GM21390 (cell line): Measurements from ENCODE around the gene LHX3.

ENCODE experiments used
- ATAC-seq: cut with Tn5 transposase; IDR thresholded peaks from one replicate; pipeline ENCODE4 v1.9.1; 2021; ENCODE audit not compliant: unreplicated experiment

LHX3 gene

DNA sequence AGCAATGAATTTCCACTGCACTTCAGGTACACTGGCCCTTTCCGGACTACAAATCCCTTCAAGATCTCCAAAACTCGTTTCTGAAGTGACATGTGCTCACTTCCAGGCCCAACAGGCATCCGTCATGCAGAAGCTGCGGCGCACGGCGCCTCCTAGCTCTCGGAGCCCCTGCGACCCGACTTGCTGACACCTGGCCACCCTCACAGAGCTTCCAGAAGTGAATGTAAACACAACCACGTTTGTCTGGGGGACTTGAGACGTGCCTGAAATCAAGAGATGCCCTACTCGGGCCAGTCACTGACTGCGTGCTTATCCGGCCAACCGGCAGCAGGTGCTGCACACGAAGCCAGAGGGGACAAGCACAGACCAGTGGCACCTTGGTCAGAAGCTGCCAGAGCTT lies 4.9 kb upstream of the LHX3 start:
- ATAC-seq = no peak

DNA sequence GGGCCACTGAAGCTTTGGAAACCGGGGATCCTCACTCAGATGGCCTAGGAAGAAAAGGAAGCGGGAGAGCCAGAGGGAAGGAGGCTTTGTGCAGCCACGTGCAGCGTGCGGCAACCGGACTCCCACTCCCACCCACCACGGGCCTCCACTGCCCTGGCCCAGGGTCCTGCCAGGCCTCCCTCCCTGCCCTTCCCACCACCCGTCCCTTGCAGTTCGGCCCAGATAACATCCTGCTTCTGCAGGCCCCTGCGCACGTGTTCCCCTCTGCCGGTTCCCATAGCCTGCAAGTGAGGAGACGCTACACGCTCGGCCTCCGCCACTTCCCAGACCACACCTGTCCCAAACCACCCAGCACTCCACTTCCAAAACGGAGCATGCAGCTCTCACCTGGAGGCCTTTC lies 4.3 kb upstream of the LHX3 start:
- ATAC-seq = no peak

DNA sequence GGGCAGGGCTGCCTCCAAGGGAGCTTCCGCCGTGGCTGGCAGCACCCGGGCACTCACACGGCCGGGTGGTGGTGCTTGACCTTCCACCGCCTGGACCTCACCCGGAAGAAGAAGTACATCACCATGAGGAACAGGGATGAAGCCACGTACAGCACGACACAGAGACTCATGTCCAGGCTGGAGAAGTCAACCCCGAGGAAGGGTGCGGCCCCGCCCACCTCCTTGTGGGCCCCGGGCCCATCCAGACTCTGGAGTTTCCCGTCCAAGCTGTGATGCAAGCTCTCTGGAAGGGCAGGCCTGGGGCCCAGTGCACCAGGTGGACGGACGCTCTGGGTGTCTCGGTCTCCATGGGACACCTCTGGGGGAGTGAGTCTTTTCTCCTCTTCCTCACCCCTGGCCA lies 3.7 kb upstream of the LHX3 start:
- ATAC-seq = no peak

DNA sequence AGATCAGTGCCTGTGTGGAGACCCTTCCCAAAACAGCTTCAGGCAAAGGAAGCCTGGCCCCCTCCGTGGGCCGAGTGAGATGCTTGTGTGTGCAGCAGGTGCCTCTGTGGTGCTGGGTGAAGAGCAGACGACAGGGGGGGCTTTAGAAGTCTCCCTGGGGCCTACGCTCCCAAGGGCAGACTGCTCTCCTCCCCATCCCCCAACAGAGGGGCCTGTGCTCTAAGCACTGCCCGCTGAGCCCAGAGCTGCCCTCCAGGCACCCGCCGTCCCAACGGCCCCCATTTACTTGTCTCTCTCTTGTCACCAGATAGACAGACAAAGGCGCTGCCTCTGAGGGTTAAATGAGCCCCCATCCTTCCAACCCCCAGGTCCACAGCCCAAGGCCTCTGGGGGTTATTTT lies 2.7 kb upstream of the LHX3 start:
- no peak for ATAC-seq

DNA sequence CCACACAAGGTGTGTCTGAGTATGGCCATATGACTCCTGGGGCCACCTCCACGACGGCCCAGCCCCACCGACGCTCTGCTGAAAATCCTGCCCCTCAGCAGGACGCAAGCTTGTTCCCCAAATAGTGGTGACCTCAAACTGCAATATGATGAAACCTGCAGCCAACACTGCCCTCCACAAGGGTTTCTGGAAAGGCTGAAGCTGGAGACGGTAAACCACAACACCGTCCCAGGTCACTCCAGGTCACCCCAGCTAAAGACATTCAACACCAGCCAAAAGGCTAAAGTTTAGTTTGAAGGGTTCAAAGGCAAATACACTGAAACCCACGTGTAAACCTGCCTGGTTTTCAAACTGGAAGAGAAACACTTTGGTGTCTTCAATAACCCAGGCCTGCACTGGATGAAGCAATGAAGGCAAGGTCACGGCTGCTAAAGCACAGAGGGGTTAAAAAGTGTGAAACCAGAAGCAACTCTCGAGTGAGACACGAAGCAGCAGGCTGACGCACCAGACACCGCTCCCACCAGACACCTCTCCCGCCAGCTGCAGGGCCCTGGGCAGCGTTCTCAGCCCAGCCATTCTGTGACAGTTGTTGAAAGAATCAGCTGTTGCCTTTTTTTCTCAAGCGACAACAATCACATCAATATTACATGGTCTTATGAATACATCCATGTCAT lies 1.8 kb upstream of the LHX3 start:
- no peak for ATAC-seq

DNA sequence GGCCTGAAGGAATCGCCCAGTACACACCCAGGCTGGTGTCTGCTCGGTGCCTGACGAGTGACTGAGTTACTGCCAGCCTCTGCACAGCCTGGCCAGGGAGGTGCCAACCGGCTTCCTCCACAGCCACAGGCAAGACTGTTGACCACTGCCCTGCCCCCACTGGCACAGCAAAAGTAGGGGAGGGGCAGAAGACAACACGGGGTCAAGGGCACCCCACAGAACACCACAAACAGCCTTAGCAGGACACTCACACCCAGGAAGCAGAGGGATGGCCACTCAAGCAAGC lies 722 bp upstream of the LHX3 start:
- ATAC-seq = no peak

DNA sequence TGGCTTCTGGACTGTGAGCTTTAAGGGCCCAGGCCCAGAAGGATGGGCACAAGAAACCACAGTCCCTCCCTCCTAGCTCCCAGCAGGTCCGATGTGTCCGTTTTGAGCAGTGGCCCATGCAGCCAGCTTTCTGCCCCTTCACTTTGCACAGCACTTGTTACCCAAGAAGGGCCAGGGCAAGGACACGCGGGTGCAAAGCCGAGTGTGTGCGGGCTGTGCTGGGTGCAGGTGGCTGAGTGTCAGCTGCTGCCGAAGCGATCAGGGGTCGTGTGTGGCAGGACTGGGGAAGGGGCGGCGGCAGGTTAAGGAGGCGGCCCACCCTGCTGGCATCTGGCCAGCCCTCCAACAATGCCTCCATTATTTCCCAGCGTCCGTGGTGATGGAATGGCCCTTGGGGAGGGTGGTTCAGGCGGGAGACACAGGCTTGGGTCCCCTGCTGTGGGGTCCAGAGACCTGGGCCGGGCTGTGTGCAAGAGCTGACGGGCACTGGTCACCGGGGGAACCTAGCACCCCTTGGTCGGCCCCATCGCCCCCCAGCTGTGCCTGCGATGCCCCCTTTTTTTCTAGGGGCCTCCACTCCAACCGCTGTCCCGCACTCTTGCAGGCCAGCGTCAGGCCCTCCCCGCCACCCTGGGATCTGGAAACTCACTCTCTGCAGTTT lies 653 bp downstream of the LHX3 start:
- ATAC-seq = no peak

DNA sequence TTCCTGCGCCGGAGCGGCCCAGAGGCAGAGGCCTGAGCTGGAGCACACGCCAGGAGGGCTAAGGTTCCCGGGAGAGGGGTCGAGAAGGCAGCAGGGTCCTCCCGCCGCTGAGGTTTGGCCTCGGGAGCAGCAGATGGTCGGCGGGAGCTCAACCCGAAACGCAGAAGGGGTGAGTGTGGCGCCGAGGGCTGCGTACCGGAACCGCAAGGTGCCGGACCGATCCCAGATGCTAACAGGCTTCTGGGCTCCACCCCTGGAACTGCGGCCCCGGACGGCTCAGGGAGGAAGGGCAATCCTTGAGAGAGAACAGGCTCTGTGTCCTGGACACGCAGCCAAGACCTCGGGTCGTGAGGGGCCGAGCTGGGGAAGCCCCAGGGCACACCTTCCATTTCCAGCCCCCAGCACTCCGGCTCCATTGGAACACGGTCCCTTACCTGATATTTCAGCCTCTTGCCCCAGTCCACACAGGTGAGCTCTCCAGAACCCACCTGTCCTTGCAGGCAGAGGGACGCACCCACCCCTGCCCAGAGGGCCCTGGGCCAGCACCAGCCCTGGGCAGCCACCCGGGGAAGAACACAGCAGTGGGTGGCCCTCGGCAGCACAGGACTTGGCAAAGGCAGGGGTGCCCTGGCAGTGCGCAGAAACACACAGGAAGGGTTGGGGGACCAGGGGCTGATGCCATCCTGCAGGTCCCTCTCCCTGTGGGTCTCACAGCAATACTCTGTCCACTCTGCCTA lies 1.4 kb downstream of the LHX3 start:
- ATAC-seq = no peak

DNA sequence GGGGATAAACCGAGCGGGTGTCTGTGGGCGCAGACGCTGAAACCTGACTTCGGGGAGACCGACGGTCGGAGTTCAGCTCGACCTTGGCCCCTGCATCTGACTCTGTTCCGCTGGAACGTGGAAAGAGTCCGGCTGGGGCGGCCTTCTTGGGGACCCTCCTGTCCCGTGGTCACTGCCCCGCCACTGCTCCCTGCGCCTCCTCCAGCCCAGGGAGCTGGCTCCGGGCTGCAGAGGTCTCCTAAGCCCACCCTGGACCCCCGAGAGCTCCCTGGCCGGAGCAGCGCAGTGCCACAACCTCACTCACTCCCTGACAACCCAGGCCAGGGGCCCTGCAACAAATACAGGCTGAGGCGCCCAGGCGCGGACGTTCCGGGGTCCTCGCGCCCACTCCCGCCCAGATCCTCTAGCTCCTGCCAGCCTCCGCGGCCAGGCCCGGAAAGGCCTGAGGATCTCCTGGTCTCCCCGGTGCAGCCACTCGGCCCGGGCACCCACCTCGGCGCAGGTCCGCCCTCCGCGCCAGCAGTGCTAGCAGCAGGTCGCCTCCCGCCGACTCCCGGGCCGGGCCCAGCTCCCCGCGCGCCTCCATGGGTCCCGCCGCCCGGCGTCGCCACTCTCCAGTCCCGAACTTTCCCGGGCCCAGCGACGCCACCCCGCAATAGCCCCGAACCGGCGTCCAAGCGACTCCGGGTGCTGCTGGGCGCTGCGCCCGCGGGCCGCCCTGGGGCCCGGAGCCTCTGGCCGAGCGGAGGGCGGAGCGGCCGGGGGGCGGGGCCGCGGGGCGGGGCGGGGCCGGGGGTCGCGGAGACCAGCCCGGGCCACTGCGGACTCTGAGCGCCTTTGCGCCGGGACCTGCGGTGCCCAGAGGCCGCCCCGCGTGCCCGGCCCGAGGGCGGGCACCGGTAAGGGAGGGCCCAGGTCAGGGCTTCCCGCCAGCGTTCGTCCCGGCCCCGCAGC lies 2.2 kb downstream of the LHX3 start:
- ATAC-seq = no peak

DNA sequence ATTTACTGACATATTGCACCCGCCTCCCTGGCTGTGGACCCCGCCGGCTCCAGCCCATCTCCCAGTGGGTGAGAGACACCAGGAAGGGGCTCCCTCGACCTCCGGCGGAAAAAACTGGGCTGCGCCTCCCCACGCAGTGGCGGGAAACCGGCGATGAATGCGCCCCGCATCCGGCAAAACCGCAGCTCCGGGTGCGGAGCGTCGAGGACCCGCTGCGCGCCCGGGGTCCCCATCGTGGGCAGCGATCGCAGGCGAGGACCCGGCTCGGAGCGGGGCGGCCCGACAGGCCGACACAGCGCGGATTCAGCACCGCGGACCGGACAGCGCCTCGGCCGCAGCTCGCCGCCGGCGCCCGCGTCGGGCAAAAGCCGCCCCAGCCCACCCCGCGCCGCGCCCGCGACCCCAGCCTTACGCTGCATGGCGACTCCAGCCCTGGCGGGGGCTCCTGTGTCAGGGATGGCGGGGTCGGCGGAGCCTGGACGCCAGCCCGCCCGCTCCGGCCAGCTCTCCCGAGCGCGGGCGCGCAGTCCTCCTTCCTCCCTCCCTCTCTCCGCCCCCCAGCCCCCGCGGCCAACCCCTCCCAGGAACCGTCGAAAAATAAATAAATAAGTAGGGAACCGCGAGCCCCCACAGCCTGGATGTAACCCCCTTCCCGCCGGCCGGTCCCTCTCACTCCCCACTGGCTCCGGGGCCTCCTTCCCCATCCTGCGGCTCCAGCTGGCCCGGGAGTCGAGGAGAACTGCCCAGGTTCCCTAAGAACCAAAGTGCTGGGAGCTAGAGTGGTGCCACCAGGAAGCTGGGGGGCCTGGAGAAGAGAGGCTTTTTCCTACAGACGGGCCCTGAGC lies 3.1 kb downstream of the LHX3 start:
- no peak for ATAC-seq

DNA sequence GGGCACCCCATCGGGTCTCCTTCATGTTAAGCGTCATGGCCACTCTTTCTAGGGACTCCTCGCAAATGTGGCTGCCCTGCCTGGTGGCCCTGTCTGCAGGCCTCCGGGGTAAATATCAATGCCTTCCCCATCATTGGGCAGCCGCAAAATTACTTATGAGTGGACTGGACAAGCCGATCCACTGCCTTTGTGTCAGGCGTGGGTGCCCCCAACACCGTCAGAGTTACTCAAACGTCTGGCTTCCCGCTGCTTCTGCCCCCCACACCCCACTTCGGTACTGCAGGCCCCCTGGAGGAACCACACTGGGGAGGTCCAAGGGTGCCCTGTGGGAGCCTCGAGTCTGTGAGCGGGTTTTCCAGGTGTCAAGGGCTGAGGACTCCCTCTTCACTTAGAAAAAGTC lies 3.8 kb downstream of the LHX3 start:
- no peak for ATAC-seq

DNA sequence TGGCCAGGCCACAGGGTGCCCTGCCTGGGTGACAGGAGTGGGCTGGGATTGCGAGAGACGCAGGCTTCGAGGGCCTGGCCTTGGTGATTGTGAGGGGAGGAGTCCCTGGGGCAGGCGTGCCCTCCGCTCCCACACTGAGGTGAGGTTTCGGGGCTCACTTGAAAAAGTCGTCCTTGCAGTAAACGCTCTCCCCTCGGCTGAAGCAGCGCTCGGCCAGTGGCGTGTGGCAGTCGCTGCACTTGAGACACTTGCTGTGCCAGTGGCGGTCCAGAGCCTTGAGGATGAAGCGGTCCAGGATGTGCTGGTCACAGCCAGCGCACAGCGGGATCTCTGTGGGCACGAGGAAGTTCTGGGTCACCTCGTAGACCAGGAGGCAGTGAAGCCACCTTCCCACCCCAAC lies 4.5 kb downstream of the LHX3 start:
- ATAC-seq = no peak

DNA sequence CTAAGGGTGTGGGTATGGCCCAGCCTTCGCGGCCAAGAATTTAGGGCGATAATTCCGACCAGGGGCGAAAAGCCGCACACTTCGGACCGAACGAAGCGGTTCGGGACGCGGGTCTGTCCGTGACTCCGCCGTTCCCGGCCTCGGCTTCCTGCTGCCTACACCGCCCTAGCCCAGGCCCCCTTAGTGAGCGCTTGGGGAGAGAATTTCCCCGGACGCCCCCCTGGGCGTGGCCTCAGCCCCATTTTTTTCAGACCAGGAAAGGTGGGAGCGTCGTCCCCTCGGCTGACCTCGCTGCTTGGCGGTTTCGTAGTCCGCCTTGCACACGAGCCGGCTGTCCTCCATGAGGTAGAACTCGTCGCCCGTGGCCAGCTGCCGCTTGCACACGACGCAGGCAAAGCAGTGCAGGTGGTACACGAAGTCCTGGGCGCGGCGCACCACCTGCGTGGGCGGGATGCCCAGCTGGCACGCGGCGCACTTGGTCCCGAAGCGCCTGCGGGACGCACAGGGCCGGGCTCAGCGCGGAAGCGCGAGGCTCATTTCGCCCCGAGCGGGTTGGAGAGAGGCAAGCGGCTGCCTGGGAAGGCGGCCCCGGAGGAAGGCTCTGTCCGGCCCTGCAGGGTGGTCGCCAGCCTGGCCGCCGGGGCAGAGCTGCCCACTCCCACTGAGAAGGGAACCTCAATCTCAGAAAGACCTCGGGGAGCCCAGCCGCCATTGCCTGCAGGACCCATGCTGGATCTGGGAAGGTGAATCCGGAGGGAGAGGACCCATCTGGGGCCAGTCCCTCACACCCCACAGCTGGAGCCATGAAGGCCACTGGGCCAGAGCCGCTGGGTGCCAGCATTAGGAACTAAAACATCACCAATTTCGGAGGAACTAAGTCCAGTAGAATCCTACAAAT lies 5.3 kb downstream of the LHX3 start:
- ATAC-seq = no peak

DNA sequence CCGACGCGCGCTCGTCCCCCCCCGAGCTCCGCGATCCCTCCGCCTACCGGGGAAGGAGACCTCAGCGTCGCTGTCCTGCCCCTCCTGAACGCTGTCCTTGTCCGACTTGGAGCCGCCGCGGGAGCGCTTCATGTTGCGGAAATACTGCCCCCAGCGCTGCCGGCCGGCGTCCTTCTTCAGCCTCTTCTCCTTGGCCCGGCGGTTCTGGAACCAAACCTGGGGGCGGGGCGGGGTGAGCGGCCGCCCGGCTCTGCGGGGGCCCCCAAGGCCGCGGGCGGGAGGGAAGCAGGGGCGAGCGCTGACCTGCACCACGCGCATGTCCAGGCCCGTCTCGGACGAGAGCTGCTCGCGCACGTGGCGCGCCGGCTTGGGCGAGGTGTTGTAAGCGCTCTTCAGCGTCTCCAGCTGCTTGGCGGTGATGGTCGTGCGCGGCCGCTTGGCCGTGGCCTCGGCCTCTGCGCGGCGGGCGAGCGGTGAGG lies 6.3 kb downstream of the LHX3 start:
- ATAC-seq = no peak

DNA sequence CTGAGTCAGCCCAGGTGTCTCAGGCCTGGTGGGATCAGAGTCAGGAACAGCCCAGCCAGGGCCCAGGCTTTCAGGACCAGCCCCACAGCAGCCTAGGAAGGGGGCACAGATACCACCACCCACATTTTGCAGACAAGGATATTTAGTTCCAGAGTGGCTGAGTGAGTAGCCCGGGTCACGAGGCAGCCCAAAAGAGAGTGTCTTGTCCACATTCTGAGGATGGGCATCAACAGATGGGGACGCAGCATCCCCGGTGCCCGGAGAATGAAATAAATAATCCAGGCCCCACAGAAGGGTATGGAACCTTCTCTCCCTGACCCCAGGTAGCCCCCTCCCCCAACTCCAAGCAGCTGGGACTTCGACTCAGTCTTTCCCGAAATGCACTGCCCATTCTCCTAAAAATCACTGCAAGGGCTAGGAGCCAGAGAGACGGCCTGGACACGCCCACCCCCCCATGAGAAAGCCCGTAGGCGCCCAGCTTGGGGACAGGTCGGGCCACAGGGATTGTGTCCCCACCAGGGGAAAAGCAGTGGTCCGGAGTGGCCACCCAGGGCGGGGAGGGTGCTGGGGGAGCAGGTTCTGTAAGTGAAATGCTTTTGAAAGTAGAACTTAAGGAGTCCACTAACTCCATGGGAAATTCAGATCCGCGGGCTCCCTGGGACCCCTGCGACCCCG lies 6.9 kb downstream of the LHX3 start:
- ATAC-seq = no peak

DNA sequence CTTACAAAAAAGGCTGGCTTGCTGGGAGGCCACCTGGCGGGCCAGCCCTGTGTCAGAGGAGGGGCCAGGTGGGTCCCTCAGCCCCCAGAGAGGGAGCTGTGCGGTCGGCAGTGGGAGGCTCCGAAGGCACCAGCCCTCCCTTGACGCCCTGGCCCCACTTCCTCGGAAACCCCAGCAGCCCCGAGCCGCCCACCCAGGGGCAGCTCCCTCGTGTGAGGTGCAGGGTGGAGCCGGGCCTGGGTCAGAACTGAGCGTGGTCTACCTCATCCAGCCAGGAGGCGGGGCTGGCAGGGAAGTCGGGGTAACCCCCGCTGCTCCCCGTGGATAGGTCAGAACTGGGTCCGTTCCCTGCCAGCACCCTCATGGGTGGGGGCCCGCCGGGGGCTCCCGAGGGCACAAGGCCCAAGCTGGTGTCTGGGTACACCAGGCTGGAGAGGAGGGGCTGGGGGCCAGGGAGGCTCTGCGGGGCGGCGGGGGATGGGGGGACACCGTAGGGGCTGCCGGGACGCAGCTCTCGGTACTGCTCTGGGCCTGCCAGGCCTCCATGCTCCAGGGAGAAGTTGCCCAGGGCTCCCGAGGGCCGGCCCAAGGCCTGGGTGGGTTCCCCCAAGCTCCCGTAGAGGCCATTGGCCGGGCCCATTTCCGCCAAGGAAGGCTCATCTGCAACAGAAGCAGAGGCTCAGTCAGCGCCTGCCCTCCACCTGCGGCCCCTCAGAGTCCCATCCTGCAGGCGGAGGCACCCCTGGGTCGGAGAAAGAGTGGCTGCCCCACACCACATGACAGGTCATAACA lies 7.6 kb downstream of the LHX3 start:
- ATAC-seq = no peak

DNA sequence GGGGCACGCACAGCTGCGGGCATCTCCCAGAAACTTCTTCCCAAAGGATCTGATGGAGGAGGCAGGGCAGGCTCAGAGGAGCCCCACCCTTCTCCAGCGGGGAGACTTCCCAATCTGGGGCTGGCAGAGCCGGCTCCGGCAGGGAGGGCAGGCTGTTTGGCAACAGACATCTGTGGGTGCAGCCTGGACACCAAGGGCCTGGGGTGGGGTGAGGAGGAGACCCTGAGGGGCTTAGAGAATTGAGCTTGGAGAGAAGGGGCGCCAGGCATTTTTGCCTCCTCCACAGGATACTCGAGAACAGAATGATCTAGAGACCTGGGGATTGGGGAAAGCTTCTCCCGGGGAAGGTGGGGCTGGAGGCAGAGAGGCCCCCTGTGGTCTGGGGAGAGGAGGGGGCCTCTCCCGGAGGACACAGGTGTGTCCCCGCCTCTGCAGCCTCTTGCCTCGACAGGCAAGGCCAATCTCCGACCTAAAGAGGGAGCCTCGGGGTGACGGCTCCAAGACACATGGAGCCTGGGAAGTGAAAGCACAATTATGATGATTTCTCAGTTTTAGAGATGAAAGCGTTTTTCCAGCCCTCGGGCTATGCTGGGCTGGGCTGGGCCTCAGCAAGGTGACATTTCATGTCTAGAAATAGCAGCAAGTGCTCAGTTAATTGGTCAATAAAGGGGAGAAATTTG lies 8.4 kb downstream of the LHX3 start:
- ATAC-seq = no peak

DNA sequence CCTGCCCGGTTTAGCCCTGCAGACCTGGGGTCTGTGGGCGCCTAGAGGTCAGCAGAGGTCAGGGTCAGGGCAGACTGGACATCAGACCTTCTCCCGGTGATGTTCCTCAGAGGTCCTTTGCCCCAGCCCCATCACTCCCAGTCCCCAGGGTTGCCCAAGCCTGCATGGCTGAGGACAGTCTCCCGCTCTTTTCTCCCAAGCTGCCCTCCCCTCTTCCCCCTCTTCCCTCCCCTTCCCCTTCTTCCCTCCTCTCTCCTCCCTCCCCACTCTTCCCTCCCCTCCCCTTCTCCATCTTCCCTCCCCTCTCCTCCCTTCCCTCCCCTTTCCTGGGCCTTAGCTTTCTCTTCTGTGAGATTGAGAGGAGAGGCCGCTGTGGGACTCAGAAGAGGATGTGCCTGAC lies 10.4 kb downstream of the LHX3 start:
- ATAC-seq = no peak
